Measurements from ENCODE around the gene LCN6.
"Not testable (repeated sequence)": the region's sequence is repeated elsewhere in the genome, so short reads cannot be mapped to it uniquely, and the experiment has no call there.

Gene LCN6

GRCh38 chr9:136782452-136782851 lies 34.1 kb upstream of the LCN6 start:
- DNase-seq, result no peak

DNA sequence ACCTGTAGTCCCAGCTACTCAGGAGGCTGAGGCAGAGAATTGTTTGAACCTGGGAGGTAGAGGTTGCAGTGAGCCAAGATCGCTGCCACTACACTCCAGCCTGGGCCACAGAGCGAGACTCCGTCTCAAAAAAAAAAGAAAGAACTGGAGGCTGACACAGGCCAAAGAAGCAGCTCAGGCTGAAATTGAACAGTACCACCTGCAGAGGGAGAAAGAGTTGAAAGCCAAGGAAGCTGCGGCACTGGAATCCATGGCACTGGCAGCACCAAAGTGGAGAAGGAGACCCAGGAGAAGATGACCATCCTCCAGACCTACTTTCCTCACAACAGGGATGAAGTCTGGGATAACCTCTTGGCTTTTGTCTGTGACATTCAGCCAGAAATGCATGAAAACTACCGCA lies 31.5 kb upstream of the LCN6 start:
- no peak for DNase-seq

DNA sequence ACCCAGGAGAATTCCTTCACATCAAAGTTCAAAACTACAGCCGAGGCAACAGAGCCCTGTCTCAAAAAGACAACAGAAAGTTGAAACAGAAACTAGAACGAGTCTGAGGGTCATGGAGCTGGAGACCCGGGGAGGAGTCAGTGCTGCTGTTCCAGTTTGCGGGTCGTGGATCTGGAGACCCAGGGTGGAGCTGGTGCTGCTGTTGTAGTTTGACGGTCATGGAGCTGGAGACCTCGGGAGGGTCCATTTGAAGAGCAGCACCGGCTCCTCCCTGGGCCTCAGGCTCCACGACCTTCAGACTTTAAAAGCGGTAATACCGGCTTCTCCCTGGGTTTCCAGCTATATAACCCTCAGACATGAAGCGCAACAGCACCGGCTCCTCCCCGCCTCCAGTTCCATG lies 29.0 kb upstream of the LCN6 start:
- no peak for DNase-seq

- DNase-seq, result no peak
Observed at GRCh38 chr9:136776947-136777346, 28.6 kb upstream of the LCN6 start.

DNA sequence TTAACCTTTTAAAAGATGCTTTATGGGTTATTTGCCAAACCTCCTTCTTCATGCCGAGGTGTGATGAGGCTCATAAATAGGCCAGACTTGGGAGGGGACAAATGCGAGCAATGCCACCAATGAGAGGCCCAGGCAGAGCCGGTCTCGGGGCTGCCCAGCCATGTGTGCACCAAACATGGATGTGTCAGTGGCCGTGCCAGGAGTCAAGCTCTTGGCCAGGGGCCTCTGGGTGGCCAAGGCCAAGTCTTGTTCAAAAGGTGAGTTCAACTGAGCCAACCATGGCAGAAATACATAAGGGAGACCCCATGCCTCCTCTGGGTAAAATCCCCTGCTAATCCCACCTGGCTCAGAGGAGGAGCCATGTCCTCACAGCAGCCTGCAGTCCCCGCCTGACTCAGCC lies 26.9 kb upstream of the LCN6 start:
- no peak for DNase-seq

GRCh38 chr9:136774416-136775045 lies 26.2 kb upstream of the LCN6 start:
- no peak for DNase-seq

DNA sequence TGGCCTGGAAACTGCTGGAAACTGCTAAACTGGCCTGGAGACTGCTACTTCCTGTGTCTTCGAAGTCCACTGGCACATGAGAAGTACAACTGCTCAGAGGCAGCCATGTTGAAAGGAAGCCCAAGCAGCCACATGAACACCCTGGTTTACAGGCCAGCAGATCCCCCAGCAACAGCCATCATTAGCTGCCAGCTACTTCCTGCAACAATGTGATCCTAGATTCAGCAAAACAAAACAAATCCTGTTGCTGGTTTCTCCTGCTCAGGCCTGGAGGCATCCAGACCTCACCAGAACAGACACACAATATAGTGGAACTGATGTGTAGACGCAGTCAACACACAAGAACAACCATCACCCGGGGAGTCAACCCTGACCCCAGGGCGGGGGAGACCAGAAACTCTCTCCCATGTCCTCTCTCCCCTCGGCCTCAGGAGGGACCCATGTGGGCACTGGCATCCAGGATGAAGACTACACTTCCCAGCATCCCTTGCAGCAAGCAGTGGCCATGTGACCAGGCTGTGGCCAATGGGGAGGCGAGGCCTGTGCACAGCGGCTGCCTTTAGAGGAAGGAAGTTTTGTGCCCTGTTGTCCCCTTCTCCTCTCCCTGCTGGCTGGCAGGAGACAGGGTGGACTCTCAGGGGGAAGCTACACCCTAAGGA lies 25.2 kb upstream of the LCN6 start:
- no peak for DNase-seq

DNA sequence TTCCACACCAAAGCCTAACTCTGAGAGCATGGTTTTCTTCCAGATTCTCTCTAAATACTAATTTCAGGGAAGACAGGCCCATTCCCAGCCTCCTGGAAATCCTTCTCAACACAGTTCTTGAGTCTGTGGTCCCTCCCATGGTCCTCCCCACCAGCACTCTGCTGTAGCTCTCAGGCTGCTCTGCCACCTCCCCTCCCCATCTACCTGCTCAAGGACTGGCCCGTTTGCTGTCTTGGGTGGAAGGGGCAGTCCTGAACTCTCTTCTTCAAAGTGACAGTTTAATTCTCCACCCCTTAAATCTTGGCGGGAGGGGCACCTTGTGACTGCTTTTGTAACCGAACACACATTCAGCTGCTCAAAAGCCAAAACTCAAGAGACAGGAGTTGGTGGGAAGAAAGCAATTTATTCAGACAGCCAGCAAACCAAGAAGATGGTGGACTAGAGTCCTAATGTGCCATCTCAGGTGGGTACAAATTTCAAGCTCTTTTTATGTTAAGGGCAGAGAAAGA lies 23.6 kb upstream of the LCN6 start:
- no peak for DNase-seq

- DNase-seq, result no peak
Observed at GRCh38 chr9:136769710-136770191, 21.4 kb upstream of the LCN6 start.

DNA sequence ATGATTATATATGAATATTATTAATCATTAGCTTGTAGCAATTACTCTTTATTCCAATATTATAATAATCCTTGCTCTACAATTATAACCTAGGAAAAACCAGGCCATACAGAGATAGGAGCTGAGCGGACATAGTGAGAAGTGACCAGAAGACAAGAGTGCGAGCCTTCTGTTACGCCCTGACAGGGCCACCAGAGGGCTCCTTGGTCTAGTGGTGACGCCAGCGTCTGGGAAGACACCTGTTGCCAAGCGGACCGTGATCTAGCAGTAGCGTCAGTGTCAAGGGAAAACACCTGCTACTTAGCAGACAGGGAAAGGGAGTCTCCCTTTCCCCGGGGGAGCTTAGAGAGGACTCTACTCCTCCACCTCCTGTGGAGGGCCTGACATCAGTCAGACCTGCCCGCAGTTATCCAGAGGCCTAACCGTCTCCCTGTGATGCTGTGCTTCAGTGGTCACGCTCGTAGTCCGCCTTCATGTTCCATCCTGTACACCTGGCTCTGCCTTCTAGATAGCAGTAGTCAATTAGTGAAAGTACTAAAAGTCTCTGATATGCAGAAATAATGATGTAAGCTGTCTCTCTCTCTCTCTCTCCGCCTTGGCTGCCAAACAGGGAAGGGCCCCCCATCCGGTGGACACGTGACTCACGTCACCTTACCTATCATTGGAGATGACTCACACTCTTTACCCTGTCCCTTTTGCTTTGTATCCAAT lies 18.2 kb upstream of the LCN6 start:
- DNase-seq, result not testable (repeated sequence)

DNA sequence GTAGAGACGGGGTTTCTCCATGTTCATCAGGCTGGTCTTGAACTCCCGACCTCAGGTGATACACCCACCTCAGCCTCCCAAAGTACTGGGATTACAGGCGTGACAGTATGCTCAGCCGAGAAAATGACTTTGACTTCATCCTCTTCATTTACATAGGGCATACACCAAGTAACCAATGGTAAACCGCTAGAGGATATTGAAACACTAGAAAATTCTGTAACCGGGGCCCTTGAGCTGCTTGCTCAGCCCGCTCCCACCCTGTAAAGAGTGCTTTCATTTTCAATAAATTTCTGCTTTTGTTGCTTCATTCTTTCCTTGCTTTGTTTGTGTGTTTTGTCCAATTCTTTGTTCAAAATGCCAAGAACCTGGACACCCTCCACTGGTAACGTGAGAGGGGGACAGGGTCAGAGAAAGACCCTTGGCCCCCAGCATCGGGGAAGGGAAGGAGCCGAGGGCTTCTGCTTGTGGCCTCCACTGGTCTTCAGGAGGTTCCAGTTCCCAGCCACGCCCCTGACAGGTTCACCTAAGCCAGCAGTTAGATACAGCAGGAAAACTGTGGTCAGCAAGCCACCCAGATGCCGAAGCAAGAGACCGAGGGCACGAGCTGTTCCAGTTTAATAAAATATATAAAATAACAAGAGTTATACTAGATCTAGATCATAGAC lies 17.6 kb upstream of the LCN6 start:
- DNase-seq, result not testable (repeated sequence)

GRCh38 chr9:136765041-136765440 lies 16.7 kb upstream of the LCN6 start:
- no peak for DNase-seq

DNA sequence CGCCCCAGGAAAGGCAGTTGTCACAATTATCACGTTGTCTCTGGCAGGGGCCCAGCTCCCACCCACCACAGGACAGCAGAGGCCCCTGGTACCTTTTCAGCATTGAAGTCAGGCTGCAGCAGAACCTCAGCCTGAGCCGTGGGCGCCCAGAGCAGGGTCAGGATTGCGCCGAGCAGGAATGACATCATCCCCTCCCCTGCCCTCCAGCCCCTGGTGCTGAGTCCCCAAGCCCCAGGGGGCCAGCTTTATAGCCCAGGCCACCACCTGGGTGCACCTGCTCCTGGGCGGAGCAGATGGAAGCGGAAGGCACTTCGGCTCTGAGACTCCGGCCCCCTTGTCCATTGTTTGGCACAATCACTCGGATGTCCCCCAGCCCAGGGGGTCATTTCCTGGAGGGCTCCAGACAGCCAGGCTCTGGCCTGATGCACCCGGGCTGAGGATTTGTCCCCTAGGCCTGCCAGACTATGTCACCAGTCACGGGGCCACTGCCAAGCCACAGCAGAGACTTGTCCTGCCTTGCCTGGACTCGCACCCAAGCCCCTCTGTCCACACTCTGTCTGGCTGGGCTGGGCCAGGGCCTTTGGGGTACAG lies 16.1 kb upstream of the LCN6 start, which contains the start of gene LCN15:
Gene LCN15 (minus strand): TSS at position 218 of the 591 bp plus-strand sequence. CDS start 30 bp downstream, at position 188.
- no peak for DNase-seq

GRCh38 chr9:136763649-136764035 lies 15.3 kb upstream of the LCN6 start:
- DNase-seq, result no peak

- DNase-seq, result no peak
Observed at GRCh38 chr9:136762915-136763648, 14.8 kb upstream of the LCN6 start.

DNA sequence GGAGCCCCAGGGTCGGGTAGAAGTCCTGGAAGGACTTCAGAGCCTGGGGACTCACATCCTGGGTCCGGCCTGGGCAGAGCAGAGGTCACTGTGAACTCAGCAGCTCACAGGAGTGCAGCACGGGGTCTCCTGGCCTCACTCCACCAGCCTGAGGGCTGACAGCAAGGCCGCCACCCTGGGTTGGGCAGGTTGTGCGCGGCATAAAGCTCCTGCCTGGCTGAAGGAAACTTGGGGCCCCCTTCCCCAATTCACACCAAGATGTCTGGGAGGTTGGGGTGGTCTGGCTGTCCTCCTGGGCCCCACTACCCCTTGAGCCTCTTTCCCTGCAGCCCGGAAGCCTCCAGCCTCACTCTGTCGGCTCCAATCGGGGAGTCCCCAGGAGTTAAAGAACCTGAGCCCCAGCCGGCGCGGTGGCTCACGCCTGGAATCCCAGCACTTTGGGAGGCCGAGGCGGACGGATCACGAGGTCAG lies 13.9 kb upstream of the LCN6 start:
- no peak for DNase-seq

DNA sequence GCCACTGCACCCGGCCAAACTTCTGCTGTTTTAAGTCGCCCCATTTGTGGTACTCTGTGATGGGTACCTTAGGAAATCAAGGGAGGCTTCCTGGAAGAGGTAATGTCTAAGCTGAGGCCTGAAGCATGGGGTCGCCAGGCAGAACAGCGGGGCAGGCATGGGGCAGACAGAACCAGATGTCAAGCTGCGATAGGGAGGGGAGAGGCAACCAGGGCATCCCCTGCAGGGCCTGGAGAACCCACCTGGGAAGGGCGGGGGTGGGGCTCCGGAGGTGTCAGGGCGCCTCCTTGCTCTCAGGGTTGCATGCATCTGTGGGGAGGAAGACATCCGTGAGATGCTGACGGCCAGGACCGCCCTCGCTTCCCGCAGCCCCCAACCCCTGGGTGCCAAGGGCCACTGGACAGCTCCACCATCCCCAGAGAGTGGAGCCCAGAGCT lies 13.2 kb upstream of the LCN6 start:
- DNase-seq, result no peak

DNA sequence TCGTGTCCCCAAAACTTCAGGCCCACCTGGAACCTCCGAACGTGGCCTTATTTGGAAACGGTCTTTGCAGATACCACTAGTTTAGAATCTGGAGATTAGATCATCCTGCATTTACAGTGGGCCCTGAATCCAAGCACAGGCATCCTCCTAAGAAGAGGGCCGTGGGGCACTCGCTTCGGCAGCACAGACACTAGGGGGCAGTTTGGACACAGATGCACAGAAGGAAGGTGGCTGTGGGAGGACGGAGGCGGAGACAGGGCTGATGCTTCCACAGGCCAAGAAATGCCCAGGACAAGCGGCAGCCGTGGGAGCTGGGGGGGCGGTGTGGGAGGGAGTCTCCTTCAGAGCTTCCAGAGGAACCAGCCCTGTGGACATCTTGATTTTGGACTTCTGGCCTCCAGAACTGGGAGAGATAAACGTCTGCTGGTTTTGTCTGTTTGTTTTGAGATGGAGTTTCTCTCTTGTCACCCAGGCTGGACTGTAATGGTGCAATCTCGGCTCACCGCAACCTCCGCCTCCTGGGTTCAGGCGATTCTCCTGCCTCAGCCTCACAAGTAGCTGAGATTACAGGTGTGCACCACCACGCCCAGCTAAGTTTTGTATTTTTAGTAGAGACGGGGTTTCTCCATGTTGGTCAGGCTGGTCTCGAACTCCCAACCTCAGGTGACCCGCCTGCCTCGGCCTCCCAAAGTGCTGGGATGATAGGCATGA lies 12.7 kb upstream of the LCN6 start:
- DNase-seq, result not testable (repeated sequence)

- no peak for DNase-seq
Observed at GRCh38 chr9:136760424-136760823, 12.1 kb upstream of the LCN6 start.

DNA sequence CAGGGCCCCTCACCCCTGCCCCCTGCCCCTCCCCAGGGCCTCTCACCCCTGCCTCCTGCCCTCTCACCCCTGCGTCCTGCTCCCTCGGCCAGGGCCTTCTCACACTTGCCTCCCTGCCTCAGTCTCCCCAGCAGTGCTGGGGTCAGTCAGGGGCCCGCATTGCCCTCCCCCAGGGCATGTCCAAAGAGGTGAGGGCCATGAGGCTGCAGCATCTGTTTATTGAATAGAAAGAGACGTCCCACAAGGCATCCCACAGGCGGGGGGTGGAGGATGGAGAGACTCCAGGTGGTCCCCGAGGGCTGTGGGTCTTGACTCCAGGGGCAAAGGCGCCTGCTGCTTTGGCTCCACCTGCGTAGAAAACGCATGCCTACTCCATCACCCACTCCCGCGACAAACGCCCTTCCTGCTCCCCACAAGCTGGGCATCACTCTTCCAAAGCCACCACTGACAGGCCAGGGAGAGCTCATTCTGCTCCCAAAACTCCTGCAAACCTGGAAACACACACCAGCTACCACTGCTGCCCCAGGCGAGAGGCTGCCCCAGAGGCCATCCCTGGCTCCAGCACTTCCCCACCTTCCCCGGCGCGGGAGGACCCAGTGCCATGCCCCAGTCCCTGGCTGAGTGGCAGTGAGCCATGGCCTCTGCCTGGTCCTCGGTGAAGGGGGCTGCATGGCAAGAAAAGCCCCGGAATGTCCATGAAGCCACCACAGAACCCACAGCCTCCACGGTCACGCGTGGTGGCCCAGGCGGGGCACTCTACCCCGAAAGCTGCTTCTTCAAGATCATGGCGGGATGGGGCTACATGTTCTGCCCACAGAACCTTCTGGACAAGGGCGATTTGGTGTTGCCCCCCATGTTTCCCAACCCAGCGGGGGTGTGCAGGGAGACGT lies 11.4 kb upstream of the LCN6 start:
- DNase-seq, result no peak
